Measurements from ENCODE around the gene RBMS3.

DNA sequence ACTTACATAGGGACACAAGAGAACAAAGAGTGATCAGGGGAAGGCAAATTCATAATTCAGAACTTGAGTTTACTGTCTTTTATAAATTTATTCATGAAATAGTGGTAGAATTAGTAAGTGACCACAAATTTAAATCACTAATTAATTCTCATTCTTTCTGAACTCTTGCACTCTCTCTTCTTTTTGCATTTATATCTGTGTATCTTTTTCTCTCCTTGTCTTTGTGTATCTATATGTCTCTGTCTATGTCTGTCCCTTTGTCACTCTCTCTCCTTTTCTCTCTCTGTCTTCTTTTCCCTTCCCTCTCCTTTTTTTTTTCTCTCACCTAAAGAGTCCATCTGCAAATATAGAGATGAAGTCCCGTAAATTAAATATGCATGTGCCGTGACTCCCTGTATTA, 31.5 kb downstream of the RBMS3 start:
- no peak for TF ChIP-seq POLR2A (IDR thresholded peaks at IDR 0.05)
- TF ChIP-seq, protein P1, sequence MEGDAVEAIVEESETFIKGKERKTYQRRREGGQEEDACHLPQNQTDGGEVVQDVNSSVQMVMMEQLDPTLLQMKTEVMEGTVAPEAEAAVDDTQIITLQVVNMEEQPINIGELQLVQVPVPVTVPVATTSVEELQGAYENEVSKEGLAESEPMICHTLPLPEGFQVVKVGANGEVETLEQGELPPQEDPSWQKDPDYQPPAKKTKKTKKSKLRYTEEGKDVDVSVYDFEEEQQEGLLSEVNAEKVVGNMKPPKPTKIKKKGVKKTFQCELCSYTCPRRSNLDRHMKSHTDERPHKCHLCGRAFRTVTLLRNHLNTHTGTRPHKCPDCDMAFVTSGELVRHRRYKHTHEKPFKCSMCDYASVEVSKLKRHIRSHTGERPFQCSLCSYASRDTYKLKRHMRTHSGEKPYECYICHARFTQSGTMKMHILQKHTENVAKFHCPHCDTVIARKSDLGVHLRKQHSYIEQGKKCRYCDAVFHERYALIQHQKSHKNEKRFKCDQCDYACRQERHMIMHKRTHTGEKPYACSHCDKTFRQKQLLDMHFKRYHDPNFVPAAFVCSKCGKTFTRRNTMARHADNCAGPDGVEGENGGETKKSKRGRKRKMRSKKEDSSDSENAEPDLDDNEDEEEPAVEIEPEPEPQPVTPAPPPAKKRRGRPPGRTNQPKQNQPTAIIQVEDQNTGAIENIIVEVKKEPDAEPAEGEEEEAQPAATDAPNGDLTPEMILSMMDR (IDR thresholded peaks at IDR 0.05): no peak
- no peak for TF ChIP-seq POLR2AphosphoS5 (IDR thresholded peaks at IDR 0.05)
